HepG2 (cell line): ENCODE data around the gene JPT1. TPM values are rescaled to one million over a fixed set of nuclear protein-coding genes. Genes with fewer than 3 reads are reported as not detected.

Experiments
- FOSL2 ChIP-seq: sonication (generic); formaldehyde crosslinking; IDR thresholded peaks from 2 replicates; pipeline ENCODE4 v1.4.0; 2020; ENCODE audit warnings: missing genetic modification reagents
- FOXM1 ChIP-seq: sonication (generic); formaldehyde crosslinking; IDR thresholded peaks from 2 replicates; pipeline ENCODE4 v1.5.0; 2020; ENCODE audit warnings: missing genetic modification reagents
- HCFC1 ChIP-seq: fragments of 150-350 bp; IDR thresholded peaks from 2 replicates; pipeline ENCODE4 v1.6.1; 2014; ENCODE audit warnings: low read depth, low read length
- IRF2 ChIP-seq: IDR thresholded peaks from 2 replicates; pipeline ENCODE4 v1.6.1; 2018; ENCODE audit warnings: missing genetic modification reagents, missing compliant biosample characterization
- PAX8 ChIP-seq: sonication (generic); formaldehyde crosslinking; IDR thresholded peaks from 2 replicates; pipeline ENCODE4 v1.8.0; 2022; ENCODE audit warnings: mild to moderate bottlenecking, missing genetic modification reagents, borderline replicate concordance
- PHF5A ChIP-seq: IDR thresholded peaks from one replicate; pipeline ENCODE4 v1.6.1; 2018; ENCODE audit warnings: low read depth, missing genetic modification reagents; ENCODE audit not compliant: unreplicated experiment
- SMARCC2 ChIP-seq: fragments of 450-650 bp; IDR thresholded peaks from 2 replicates; pipeline ENCODE4 v1.6.1; 2017; ENCODE audit warnings: antibody characterized with exemption, mild to moderate bottlenecking
- ZNF160 ChIP-seq: sonication (generic); formaldehyde crosslinking; IDR thresholded peaks from 2 replicates; pipeline ENCODE4 v1.8.0; 2022; ENCODE audit warnings: mild to moderate bottlenecking, inconsistent platforms, missing genetic modification reagents
- ZNF232 ChIP-seq: sonication (generic); formaldehyde crosslinking; IDR thresholded peaks from 2 replicates; pipeline ENCODE4 v1.4.0; 2020; ENCODE audit warnings: missing genetic modification reagents, borderline replicate concordance
- ZNF33A ChIP-seq: sonication (generic); formaldehyde crosslinking; IDR thresholded peaks from 2 replicates; pipeline ENCODE4 v1.5.1; 2020; ENCODE audit warnings: missing genetic modification reagents, mild to moderate bottlenecking, moderate library complexity, borderline replicate concordance
- ZSCAN9 ChIP-seq: IDR thresholded peaks from 2 replicates; pipeline ENCODE4 v1.6.1; 2016; ENCODE audit warnings: borderline replicate concordance
- polyA plus RNA-seq, 8 experiments: library from polyadenylated mRNA; depleted of rRNA in 3 of 8; stranded (reverse) in 7 of 8; unstranded in 1 of 8; fragments of >200 nt; fragmentation: Illumina TruSeq in 4 of 8; extraction: Trizol in 4 of 8; gene quantifications; 2 replicates each; pipeline versions ENCODE4 v1.2.1 to v1.2.3, GENCODE V29; 2011 to 2016; ENCODE audit warnings: low read depth in 4 of 8, missing spikeins in 1 of 8, mixed read lengths in 1 of 8; ENCODE audit not compliant: insufficient read depth in 1 of 8
- total RNA-seq, 5 experiments: library from RNA; depleted of rRNA; stranded (reverse); fragments of >200 nt; fragmentation: Illumina TruSeq; extraction: Trizol; gene quantifications; 2 replicates each; pipeline ENCODE4 v1.2.3, GENCODE V29; 2016; ENCODE audit warnings: low read depth in 1 of 5
- TF ChIP-seq, protein P1 (sequence below): sonication (generic); formaldehyde crosslinking; IDR thresholded peaks from 2 replicates; pipeline ENCODE4 v1.5.0; 2020; ENCODE audit warnings: missing genetic modification reagents
- TF ChIP-seq, protein P2 (sequence below): sonication (generic); formaldehyde crosslinking; IDR thresholded peaks from 2 replicates; pipeline ENCODE4 v1.5.0; 2020; ENCODE audit warnings: missing genetic modification reagents
- TF ChIP-seq, protein P3 (sequence below): sonication (generic); formaldehyde crosslinking; IDR thresholded peaks from 2 replicates; pipeline ENCODE4 v1.8.1; 2023; ENCODE audit warnings: mild to moderate bottlenecking, inconsistent platforms, moderate library complexity, missing genetic modification reagents, borderline replicate concordance
- TF ChIP-seq, protein P4 (sequence below): IDR thresholded peaks from 2 replicates; pipeline ENCODE4 v1.6.1; 2016; ENCODE audit warnings: low read depth
- TF ChIP-seq, protein P5 (sequence below): sonication (generic); formaldehyde crosslinking; IDR thresholded peaks from 2 replicates; pipeline ENCODE4 v1.8.1; 2022; ENCODE audit warnings: mild to moderate bottlenecking, missing genetic modification reagents
- TF ChIP-seq, protein P6 (sequence below): sonication (generic); formaldehyde crosslinking; IDR thresholded peaks from 2 replicates; pipeline ENCODE4 v1.4.0; 2020; ENCODE audit warnings: mild to moderate bottlenecking, missing genetic modification reagents

Gene JPT1
- total and polyA plus RNA-seq, 2 of the 13 experiments (the other 11 are each of a cell fraction or from before 2014, with no cell fraction given), result 43.3 to 256 TPM

DNA sequence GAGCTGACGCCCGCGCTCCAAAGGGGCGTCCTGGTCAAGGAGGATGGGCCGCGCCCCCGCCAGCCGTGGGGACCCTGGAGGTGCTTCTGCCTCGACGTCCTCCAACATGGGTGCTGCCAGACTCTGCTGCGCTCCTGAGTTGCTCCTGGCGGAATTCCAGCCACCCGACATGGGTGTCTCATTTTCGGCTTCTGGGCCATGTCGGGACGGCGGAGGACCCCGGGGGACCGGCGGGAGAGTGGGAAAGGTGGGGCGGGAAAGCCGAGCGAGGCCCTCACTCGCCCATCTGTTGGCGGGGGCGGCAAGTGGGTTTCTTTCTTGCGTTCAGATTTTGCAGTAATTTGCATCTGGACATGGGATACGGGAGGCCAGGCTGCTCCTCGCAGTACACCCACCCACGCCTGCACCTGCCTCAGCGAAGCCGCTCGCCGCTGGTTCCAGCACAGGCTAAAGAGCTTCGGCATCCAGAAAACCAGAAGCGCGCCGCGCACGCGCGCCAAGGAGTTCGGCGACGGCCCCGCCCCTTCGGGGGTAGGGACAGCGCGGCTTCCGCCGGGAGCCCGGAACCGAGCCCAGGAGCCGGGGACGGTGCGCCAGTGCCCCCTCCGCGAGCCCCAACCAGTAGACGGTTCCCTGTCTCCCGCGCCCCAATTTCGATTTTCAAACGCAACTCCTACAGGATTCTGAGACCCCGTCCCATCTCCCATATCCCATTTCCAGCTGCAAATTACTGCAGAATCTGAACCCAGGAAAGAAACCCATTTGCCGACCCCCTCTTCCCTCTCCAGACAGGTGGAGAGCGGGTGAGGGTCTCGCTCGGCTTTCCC lies 44.7 kb downstream of the JPT1 start, which contains the start of gene ARMC7 (continued):
- TF ChIP-seq, protein P1, sequence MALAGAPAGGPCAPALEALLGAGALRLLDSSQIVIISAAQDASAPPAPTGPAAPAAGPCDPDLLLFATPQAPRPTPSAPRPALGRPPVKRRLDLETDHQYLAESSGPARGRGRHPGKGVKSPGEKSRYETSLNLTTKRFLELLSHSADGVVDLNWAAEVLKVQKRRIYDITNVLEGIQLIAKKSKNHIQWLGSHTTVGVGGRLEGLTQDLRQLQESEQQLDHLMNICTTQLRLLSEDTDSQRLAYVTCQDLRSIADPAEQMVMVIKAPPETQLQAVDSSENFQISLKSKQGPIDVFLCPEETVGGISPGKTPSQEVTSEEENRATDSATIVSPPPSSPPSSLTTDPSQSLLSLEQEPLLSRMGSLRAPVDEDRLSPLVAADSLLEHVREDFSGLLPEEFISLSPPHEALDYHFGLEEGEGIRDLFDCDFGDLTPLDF, result peak; percentile 61
- TF ChIP-seq PHF5A (no peak), ZNF33A (CRISPR knock-in tag) (no peak), ZNF160 (CRISPR knock-in tag) (0 out of 2 replicates have a peak, but pooled peaks have one; percentile 32), FOXM1 (CRISPR knock-in tag) (0 out of 2 replicates have a peak, but pooled peaks have one; percentile 46), SMARCC2 (no peak), ZSCAN9 (CRISPR knock-in tag) (no peak), PAX8 (CRISPR knock-in tag) (no peak), ZNF232 (CRISPR knock-in tag) (peak; percentile 71; the same call in 1 of the 2 replicates), IRF2 (CRISPR knock-in tag) (peak; percentile 14; the same call in 1 of the 2 replicates), HCFC1 (no peak), FOSL2 (CRISPR knock-in tag) (no peak)
- TF ChIP-seq, protein P2, sequence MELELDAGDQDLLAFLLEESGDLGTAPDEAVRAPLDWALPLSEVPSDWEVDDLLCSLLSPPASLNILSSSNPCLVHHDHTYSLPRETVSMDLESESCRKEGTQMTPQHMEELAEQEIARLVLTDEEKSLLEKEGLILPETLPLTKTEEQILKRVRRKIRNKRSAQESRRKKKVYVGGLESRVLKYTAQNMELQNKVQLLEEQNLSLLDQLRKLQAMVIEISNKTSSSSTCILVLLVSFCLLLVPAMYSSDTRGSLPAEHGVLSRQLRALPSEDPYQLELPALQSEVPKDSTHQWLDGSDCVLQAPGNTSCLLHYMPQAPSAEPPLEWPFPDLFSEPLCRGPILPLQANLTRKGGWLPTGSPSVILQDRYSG (CRISPR knock-in tag), result no peak
- TF ChIP-seq, protein P3, sequence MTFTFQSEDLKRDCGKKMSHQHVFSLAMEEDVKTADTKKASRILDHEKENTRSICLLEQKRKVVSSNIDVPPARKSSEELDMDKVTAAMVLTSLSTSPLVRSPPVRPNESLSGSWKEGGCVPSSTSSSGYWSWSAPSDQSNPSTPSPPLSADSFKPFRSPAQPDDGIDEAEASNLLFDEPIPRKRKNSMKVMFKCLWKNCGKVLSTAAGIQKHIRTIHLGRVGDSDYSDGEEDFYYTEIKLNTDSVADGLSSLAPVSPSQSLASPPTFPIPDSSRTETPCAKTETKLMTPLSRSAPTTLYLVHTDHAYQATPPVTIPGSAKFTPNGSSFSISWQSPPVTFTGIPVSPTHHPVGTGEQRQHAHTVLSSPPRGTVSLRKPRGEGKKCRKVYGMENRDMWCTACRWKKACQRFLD (CRISPR knock-in tag), result no peak
- TF ChIP-seq, protein P4, sequence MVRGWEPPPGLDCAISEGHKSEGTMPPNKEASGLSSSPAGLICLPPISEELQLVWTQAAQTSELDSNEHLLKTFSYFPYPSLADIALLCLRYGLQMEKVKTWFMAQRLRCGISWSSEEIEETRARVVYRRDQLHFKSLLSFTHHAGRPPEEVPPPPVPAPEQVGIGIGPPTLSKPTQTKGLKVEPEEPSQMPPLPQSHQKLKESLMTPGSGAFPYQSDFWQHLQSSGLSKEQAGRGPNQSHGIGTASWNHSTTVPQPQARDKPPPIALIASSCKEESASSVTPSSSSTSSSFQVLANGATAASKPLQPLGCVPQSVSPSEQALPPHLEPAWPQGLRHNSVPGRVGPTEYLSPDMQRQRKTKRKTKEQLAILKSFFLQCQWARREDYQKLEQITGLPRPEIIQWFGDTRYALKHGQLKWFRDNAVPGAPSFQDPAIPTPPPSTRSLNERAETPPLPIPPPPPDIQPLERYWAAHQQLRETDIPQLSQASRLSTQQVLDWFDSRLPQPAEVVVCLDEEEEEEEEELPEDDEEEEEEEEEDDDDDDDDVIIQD (CRISPR knock-in tag), result 0 out of 2 replicates have a peak, but pooled peaks have one; percentile 26
- TF ChIP-seq, protein P5, sequence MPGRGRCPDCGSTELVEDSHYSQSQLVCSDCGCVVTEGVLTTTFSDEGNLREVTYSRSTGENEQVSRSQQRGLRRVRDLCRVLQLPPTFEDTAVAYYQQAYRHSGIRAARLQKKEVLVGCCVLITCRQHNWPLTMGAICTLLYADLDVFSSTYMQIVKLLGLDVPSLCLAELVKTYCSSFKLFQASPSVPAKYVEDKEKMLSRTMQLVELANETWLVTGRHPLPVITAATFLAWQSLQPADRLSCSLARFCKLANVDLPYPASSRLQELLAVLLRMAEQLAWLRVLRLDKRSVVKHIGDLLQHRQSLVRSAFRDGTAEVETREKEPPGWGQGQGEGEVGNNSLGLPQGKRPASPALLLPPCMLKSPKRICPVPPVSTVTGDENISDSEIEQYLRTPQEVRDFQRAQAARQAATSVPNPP (CRISPR knock-in tag), result 0 out of 2 replicates have a peak, but pooled peaks have one; percentile 58
- TF ChIP-seq, protein P6, sequence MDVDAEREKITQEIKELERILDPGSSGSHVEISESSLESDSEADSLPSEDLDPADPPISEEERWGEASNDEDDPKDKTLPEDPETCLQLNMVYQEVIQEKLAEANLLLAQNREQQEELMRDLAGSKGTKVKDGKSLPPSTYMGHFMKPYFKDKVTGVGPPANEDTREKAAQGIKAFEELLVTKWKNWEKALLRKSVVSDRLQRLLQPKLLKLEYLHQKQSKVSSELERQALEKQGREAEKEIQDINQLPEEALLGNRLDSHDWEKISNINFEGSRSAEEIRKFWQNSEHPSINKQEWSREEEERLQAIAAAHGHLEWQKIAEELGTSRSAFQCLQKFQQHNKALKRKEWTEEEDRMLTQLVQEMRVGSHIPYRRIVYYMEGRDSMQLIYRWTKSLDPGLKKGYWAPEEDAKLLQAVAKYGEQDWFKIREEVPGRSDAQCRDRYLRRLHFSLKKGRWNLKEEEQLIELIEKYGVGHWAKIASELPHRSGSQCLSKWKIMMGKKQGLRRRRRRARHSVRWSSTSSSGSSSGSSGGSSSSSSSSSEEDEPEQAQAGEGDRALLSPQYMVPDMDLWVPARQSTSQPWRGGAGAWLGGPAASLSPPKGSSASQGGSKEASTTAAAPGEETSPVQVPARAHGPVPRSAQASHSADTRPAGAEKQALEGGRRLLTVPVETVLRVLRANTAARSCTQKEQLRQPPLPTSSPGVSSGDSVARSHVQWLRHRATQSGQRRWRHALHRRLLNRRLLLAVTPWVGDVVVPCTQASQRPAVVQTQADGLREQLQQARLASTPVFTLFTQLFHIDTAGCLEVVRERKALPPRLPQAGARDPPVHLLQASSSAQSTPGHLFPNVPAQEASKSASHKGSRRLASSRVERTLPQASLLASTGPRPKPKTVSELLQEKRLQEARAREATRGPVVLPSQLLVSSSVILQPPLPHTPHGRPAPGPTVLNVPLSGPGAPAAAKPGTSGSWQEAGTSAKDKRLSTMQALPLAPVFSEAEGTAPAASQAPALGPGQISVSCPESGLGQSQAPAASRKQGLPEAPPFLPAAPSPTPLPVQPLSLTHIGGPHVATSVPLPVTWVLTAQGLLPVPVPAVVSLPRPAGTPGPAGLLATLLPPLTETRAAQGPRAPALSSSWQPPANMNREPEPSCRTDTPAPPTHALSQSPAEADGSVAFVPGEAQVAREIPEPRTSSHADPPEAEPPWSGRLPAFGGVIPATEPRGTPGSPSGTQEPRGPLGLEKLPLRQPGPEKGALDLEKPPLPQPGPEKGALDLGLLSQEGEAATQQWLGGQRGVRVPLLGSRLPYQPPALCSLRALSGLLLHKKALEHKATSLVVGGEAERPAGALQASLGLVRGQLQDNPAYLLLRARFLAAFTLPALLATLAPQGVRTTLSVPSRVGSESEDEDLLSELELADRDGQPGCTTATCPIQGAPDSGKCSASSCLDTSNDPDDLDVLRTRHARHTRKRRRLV (CRISPR knock-in tag), result no peak
